ENCODE measurements around the gene C2CD4D. TPM values are rescaled to one million over a fixed set of nuclear protein-coding genes. Genes with fewer than 3 reads are reported as not detected.

The C2CD4D gene
- total RNA-seq, 1 experiment from 2014 or later = not detected

DNA sequence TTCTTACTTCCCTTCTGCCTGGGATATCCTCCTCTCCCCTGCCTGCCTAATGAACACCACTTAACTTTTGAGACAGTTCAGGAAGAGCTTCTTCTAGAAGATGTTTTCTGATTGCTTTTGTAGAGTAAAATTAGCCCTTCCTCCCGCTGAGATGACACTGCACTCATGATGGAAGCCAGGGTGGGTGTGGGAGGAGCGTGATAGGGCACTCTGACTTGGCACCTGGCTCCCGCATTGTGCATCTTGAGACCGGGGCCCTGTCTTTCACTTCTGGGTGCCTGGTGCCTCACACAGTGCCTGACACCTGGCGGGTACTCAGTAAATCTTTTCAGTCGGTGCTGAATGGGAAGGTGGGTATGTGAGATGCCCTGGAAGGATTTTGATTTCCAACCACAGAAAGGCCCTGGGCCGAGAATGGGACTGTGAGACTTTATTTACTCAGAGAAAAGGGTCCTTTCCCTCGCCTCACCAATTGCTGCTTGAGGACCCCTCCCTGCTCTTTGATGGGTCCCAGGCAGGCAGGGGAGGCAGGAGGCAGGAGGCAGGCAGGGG lies 7.1 kb upstream of the C2CD4D start:
- H3K4me3 ChIP-seq (ENCODE audit: low read depth, low read length, poor library complexity, severe bottlenecking) = no peak overlapping the region
- TF ChIP-seq, protein P1, sequence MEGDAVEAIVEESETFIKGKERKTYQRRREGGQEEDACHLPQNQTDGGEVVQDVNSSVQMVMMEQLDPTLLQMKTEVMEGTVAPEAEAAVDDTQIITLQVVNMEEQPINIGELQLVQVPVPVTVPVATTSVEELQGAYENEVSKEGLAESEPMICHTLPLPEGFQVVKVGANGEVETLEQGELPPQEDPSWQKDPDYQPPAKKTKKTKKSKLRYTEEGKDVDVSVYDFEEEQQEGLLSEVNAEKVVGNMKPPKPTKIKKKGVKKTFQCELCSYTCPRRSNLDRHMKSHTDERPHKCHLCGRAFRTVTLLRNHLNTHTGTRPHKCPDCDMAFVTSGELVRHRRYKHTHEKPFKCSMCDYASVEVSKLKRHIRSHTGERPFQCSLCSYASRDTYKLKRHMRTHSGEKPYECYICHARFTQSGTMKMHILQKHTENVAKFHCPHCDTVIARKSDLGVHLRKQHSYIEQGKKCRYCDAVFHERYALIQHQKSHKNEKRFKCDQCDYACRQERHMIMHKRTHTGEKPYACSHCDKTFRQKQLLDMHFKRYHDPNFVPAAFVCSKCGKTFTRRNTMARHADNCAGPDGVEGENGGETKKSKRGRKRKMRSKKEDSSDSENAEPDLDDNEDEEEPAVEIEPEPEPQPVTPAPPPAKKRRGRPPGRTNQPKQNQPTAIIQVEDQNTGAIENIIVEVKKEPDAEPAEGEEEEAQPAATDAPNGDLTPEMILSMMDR (conservative IDR thresholded peaks at IDR 0.05; ENCODE audit: low read depth, low read length) = no peak
- TF ChIP-seq EZH2 (IDR thresholded peaks at IDR 0.05; ENCODE audit: borderline replicate concordance, low read depth, low read length, poor library complexity, severe bottlenecking) = no peak
- H3K27ac ChIP-seq (ENCODE audit: low read depth, low read length, poor library complexity, severe bottlenecking) = no peak overlapping the region
- DNase-seq (ENCODE audit: low spot score) = no peak
- intact Hi-C loops (cut with micrococcal nuclease; ENCODE audit: unreplicated experiment) = no loop called here
- H3K4me1 ChIP-seq (ENCODE audit: insufficient read depth, low read length, poor library complexity, severe bottlenecking) = no peaks in the 10 kb centered on the region
- no peaks in the 10 kb centered on the region for H3K9me3 ChIP-seq (ENCODE audit: low read depth, low read length, poor library complexity, severe bottlenecking)
- POLR2A ChIA-PET (ENCODE audit: low non-redundant PET) = no interaction called here
- H3K27me3 ChIP-seq (replicated peaks; ENCODE audit: insufficient read depth, low read depth, low read length, poor library complexity) = peaks cover 69% of the 10 kb centered on the region
- CTCF ChIA-PET = interaction anchor here (0.9 kb wide), 1 partner anchor 155 kb away, joined by 3 read pairs; no protein-coding TSS in a partner anchor
- no peaks in the 10 kb centered on the region for H3K36me3 ChIP-seq (ENCODE audit: insufficient read depth, low read length, poor library complexity, severe bottlenecking)
- no TSS peak for BruUV-seq (replicated peaks)

DNA sequence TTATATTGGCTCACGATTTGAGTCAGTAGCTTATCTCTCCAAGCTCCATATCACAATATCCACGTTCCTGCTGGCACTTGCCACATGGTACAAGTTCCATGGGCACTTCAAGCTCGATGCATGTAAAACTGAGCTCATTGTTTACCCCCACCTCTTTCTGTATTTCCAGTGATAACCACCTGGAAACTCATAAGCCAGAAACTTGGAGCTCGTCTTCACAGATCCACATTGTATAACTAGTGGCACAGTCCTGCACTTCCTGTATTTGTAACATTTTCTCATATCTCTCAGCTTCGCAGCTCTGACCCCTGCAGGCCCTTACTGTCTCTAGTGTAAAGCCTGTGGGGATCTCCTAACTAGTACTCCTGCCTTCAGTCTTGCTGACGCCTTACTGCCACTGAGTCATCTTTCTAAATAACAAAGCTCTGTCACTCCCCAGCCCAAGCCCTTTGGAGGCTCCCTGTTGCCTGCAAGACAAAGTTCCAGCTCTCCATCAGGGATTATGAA lies 6.5 kb upstream of the C2CD4D start:
- TF ChIP-seq, protein P1 (conservative IDR thresholded peaks at IDR 0.05; ENCODE audit: low read depth, low read length) = no peak
- no peak for TF ChIP-seq EZH2 (IDR thresholded peaks at IDR 0.05; ENCODE audit: borderline replicate concordance, low read depth, low read length, poor library complexity, severe bottlenecking)
- DNase-seq (ENCODE audit: low spot score) = no peak
- no TSS peak for BruUV-seq (replicated peaks)
- H3K4me3 ChIP-seq (ENCODE audit: low read depth, low read length, poor library complexity, severe bottlenecking) = no peak overlapping the region
- CTCF ChIA-PET = interaction anchor here (0.9 kb wide), 1 partner anchor 155 kb away, joined by 3 read pairs; no protein-coding TSS in a partner anchor
- H3K4me1 ChIP-seq (ENCODE audit: insufficient read depth, low read length, poor library complexity, severe bottlenecking) = no peaks in the 10 kb centered on the region
- no peaks in the 10 kb centered on the region for H3K9me3 ChIP-seq (ENCODE audit: low read depth, low read length, poor library complexity, severe bottlenecking)
- no peaks in the 10 kb centered on the region for H3K36me3 ChIP-seq (ENCODE audit: insufficient read depth, low read length, poor library complexity, severe bottlenecking)
- POLR2A ChIA-PET (ENCODE audit: low non-redundant PET) = no interaction called here
- intact Hi-C loops (cut with micrococcal nuclease; ENCODE audit: unreplicated experiment) = no loop called here
- peaks cover 66% of the 10 kb centered on the region for H3K27me3 ChIP-seq (replicated peaks; ENCODE audit: insufficient read depth, low read depth, low read length, poor library complexity)
- H3K27ac ChIP-seq (ENCODE audit: low read depth, low read length, poor library complexity, severe bottlenecking) = no peak overlapping the region

DNA sequence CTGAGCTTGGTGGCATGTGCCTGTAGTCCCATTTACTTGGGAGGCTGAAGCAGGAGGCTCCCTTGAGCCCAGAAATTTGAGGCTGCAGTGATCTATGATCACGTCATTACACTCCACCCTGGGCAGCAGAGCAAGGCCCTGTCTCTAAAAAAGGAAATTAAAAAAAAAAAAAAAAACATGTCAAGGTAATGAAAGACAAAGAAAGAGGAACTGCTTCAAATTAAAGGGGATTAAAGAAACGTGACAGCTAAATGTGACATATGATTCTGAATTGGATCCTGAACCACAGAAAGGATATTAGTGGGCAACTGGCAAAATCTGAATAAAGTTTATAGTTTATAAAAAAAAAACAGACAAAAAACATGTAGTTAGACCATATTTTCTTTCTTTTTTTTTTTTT lies 3.8 kb upstream of the C2CD4D start:
- ChIA-PET CTCF (no interaction called here), POLR2A (ENCODE audit: low non-redundant PET) (no interaction called here)
- no peak for DNase-seq (ENCODE audit: low spot score)
- peaks cover 3% of the 10 kb centered on the region for H3K4me1 ChIP-seq (ENCODE audit: insufficient read depth, low read length, poor library complexity, severe bottlenecking)
- no TSS peak for BruUV-seq (replicated peaks)
- no peak overlapping the region for H3K27ac ChIP-seq (ENCODE audit: low read depth, low read length, poor library complexity, severe bottlenecking)
- no peak overlapping the region for H3K4me3 ChIP-seq (ENCODE audit: low read depth, low read length, poor library complexity, severe bottlenecking)
- intact Hi-C loops (cut with micrococcal nuclease; ENCODE audit: unreplicated experiment) = no loop called here
- no peaks in the 10 kb centered on the region for H3K9me3 ChIP-seq (ENCODE audit: low read depth, low read length, poor library complexity, severe bottlenecking)
- TF ChIP-seq, protein P1 (conservative IDR thresholded peaks at IDR 0.05; ENCODE audit: low read depth, low read length) = no peak
- no peak for TF ChIP-seq EZH2 (IDR thresholded peaks at IDR 0.05; ENCODE audit: borderline replicate concordance, low read depth, low read length, poor library complexity, severe bottlenecking)
- H3K36me3 ChIP-seq (ENCODE audit: insufficient read depth, low read length, poor library complexity, severe bottlenecking) = no peaks in the 10 kb centered on the region
- peaks cover 66% of the 10 kb centered on the region for H3K27me3 ChIP-seq (replicated peaks; ENCODE audit: insufficient read depth, low read depth, low read length, poor library complexity)
